ENCODE data around the gene COL13A1. TPM values are rescaled to one million over a fixed set of nuclear protein-coding genes. Genes with fewer than 3 reads are reported as not detected.

Gene COL13A1
- total RNA-seq, 2 experiments from 2014 or later = not detected

- Mint-ChIP-seq H3K27me3 (ENCODE audit: low read depth) (peaks cover 15% of the 10 kb centered on the region), H3K4me1 (ENCODE audit: low read depth) (no peaks in the 10 kb centered on the region), H3K9me3 (ENCODE audit: insufficient read depth) (no peaks in the 10 kb centered on the region), H3K4me3 (no peak overlapping the region), H3K36me3 (ENCODE audit: low read depth) (no peaks in the 10 kb centered on the region), H3K27ac (no peak overlapping the region)
- ATAC-seq = no peak
- ChIA-PET CTCF (interaction anchor here (1.5 kb wide), 1 partner anchor 63 kb away, joined by 5 read pairs; no protein-coding TSS in a partner anchor), POLR2A (no interaction called here)
- DNase-seq = no peak
Observed at GRCh38 chr10:69851306-69851705, 49.6 kb downstream of the COL13A1 start.

DNA sequence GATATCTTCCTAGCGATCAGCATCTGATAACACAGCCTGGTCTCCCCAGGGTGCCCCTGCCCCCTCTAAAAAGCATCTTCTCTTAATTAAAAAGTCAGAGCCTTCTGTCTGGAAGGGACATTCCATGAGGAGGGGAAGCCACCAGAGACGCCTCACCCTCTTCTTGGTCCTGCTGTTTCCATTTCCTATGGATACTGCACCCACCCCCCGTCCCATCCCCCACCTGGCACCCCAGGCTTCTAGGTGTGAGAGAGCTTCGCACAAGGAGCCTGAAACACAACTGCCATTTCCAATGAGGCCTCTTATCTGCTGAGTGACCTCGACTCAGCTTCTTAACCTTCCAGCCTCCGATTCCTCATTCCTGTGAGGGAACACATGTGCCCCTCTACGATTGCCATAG is 51.4 kb downstream of the COL13A1 start:
- peaks cover 6% of the 10 kb centered on the region for H3K27me3 Mint-ChIP-seq (ENCODE audit: low read depth)
- no peak overlapping the region for H3K4me3 Mint-ChIP-seq
- no peak for DNase-seq
- no peaks in the 10 kb centered on the region for H3K9me3 Mint-ChIP-seq (ENCODE audit: insufficient read depth)
- no peaks in the 10 kb centered on the region for H3K36me3 Mint-ChIP-seq (ENCODE audit: low read depth)
- no peak for ATAC-seq
- ChIA-PET CTCF (no interaction called here), POLR2A (no interaction called here)
- no peak overlapping the region for H3K27ac Mint-ChIP-seq
- no peaks in the 10 kb centered on the region for H3K4me1 Mint-ChIP-seq (ENCODE audit: low read depth)

- ChIA-PET CTCF (no interaction called here), POLR2A (no interaction called here)
- ATAC-seq (no peak), DNase-seq (no peak)
- Mint-ChIP-seq H3K9me3 (ENCODE audit: insufficient read depth) (no peaks in the 10 kb centered on the region), H3K36me3 (ENCODE audit: low read depth) (no peaks in the 10 kb centered on the region), H3K4me1 (ENCODE audit: low read depth) (no peaks in the 10 kb centered on the region), H3K27me3 (ENCODE audit: low read depth) (peaks cover 8% of the 10 kb centered on the region), H3K4me3 (no peak overlapping the region), H3K27ac (no peak overlapping the region)
Observed at GRCh38 chr10:69854511-69855345, 53.0 kb downstream of the COL13A1 start.

- H3K9me3 Mint-ChIP-seq (ENCODE audit: insufficient read depth) = no peaks in the 10 kb centered on the region
- POLR2A ChIA-PET = no interaction called here
Observed at GRCh38 chr10:69855346-69856111, 53.8 kb downstream of the COL13A1 start.

GRCh38 chr10:69856601-69857166 is 55.0 kb downstream of the COL13A1 start:
- POLR2A ChIA-PET = no interaction called here
- no peak for ATAC-seq
- H3K4me1 Mint-ChIP-seq (ENCODE audit: low read depth) = peaks cover 13% of the 10 kb centered on the region

More at GRCh38 chr10:69855346-69856111, 53.8 kb downstream of the COL13A1 start:
- Mint-ChIP-seq H3K4me3 (no peak overlapping the region), H3K36me3 (ENCODE audit: low read depth) (no peaks in the 10 kb centered on the region), H3K27me3 (ENCODE audit: low read depth) (peaks cover 8% of the 10 kb centered on the region), H3K27ac (no peak overlapping the region), H3K4me1 (ENCODE audit: low read depth) (peaks cover 5% of the 10 kb centered on the region)
- ATAC-seq = no peak
- no peak for DNase-seq
- CTCF ChIA-PET = no interaction called here

DNA sequence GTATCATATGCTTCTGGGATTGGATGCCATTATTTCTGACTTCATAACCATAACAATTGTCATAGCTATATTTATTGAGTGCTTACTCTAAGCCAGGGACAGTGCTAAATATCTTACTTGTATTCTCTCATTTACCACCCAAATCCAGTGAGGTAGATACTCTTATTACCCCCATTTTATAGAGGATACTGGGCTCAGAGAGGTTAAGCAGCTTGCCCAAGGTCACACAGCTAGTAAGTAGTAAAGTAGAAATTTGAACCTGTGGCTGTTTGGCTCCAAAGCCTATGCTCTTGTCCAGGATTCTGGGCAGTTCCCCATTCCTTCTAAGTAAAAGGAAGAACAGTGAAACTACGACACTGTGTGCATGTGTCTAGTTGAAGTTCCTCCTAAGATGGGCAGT is 56.5 kb downstream of the COL13A1 start:
- no peak overlapping the region for H3K27ac Mint-ChIP-seq
- peaks cover 13% of the 10 kb centered on the region for H3K4me1 Mint-ChIP-seq (ENCODE audit: low read depth)
- H3K27me3 Mint-ChIP-seq (ENCODE audit: low read depth) = peaks cover 11% of the 10 kb centered on the region
- ATAC-seq (no peak), DNase-seq (no peak)
- POLR2A ChIA-PET = no interaction called here
- H3K36me3 Mint-ChIP-seq (ENCODE audit: low read depth) = no peaks in the 10 kb centered on the region
- H3K4me3 Mint-ChIP-seq = no peak overlapping the region
- CTCF ChIA-PET = interaction anchor here (1.1 kb wide), 1 partner anchor 57 kb away, joined by 5 read pairs; no protein-coding TSS in a partner anchor
- H3K9me3 Mint-ChIP-seq (ENCODE audit: insufficient read depth) = no peaks in the 10 kb centered on the region

More at GRCh38 chr10:69856601-69857166, 55.0 kb downstream of the COL13A1 start:
- Mint-ChIP-seq H3K4me3 (no peak overlapping the region), H3K27me3 (ENCODE audit: low read depth) (peaks cover 12% of the 10 kb centered on the region), H3K36me3 (ENCODE audit: low read depth) (no peaks in the 10 kb centered on the region), H3K9me3 (ENCODE audit: insufficient read depth) (no peaks in the 10 kb centered on the region), H3K27ac (no peak overlapping the region)
- DNase-seq = no peak
- CTCF ChIA-PET = no interaction called here

- POLR2A ChIA-PET = no interaction called here
- H3K4me1 Mint-ChIP-seq (ENCODE audit: low read depth) = peaks cover 13% of the 10 kb centered on the region
- no peak overlapping the region for H3K4me3 Mint-ChIP-seq
- DNase-seq = peak; percentile 27
- H3K36me3 Mint-ChIP-seq (ENCODE audit: low read depth) = no peaks in the 10 kb centered on the region
- ATAC-seq = no peak
- peaks cover 13% of the 10 kb centered on the region for H3K27me3 Mint-ChIP-seq (ENCODE audit: low read depth)
- CTCF ChIA-PET = interaction anchor here (1.2 kb wide), 1 partner anchor 55 kb away, joined by 3 read pairs; no protein-coding TSS in a partner anchor
- H3K27ac Mint-ChIP-seq = no peak overlapping the region
- H3K9me3 Mint-ChIP-seq (ENCODE audit: insufficient read depth) = no peaks in the 10 kb centered on the region
Observed at GRCh38 chr10:69860271-69860670, 58.6 kb downstream of the COL13A1 start.

DNA sequence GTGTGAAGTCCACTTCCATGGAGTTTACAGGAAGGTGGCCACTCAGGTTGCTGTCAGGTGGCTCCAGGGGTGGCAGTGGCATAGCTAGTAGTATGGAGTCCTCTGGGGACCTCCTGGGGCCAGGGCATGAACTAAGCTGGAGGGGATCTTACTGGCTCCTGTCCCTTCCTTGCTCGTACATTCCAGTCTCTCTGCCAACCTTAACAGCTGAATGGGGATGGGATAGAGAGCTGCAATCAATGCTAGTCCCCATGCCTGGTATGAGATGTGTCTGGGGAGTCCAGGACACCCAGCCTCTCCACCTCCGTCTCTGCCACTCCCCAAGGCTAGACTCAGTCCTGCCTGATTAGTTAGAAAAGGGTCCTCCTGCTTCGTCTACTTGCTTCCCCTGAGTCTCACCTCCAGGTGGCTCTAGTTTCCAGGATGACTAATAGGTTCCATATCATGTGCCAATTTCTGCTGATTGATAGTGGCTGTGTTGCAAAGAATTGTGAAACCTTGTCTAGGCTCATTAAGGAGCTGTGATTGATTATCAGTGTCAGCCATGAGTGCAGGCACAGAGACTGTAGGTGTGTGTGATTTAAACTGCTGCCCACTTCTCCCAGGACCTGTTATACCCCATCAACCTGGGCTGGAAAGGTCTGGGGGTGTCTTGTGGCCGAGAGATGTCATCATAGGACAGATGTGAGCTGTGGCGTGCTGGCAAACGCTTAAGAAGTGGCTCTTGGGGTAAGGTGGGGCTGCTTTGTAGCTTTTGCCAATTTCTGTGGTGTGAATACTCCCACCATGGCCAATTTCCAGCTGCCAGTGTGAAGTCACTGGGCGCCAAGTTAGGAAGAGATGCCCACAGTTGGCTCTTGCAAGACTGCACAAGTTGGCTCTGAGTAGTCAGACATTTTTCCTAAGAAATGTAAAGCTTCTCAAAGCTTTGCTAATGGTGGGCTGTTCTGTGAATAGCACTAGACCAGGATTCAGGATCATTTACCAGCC is 59.8 kb downstream of the COL13A1 start:
- H3K36me3 Mint-ChIP-seq (ENCODE audit: low read depth) = no peaks in the 10 kb centered on the region
- ATAC-seq = peak; percentile 40
- POLR2A ChIA-PET = no interaction called here

GRCh38 chr10:69862882-69863530 is 61.3 kb downstream of the COL13A1 start:
- Mint-ChIP-seq H3K27ac (no peak overlapping the region), H3K27me3 (ENCODE audit: low read depth) (peaks cover 11% of the 10 kb centered on the region), H3K4me1 (ENCODE audit: low read depth) (peaks cover 13% of the 10 kb centered on the region), H3K36me3 (ENCODE audit: low read depth) (no peaks in the 10 kb centered on the region), H3K4me3 (no peak overlapping the region), H3K9me3 (ENCODE audit: insufficient read depth) (no peaks in the 10 kb centered on the region)
- POLR2A ChIA-PET = interaction anchor here (0.6 kb wide), 1 partner anchor 303 kb away, joined by 3 read pairs; no protein-coding TSS in a partner anchor
- ATAC-seq (no peak), DNase-seq (no peak)
- CTCF ChIA-PET = interaction anchor here (1.4 kb wide), 1 partner anchor 52 kb away, joined by 4 read pairs; no protein-coding TSS in a partner anchor

More for the DNA sequence above, 59.8 kb downstream of the COL13A1 start:
- H3K9me3 Mint-ChIP-seq (ENCODE audit: insufficient read depth) = no peaks in the 10 kb centered on the region
- H3K4me3 Mint-ChIP-seq = no peak overlapping the region
- H3K27me3 Mint-ChIP-seq (ENCODE audit: low read depth) = peaks cover 11% of the 10 kb centered on the region
- no peak overlapping the region for H3K27ac Mint-ChIP-seq
- peaks cover 13% of the 10 kb centered on the region for H3K4me1 Mint-ChIP-seq (ENCODE audit: low read depth)
- CTCF ChIA-PET = interaction anchor here (1.4 kb wide), 1 partner anchor 53 kb away, joined by 4 read pairs; no protein-coding TSS in a partner anchor
- DNase-seq = peak; percentile 22

- no peak for DNase-seq
- no peak overlapping the region for H3K4me3 Mint-ChIP-seq
- no peaks in the 10 kb centered on the region for H3K36me3 Mint-ChIP-seq (ENCODE audit: low read depth)
- peaks cover 8% of the 10 kb centered on the region for H3K27me3 Mint-ChIP-seq (ENCODE audit: low read depth)
- peaks cover 13% of the 10 kb centered on the region for H3K4me1 Mint-ChIP-seq (ENCODE audit: low read depth)
- no peak for ATAC-seq
- ChIA-PET POLR2A (no interaction called here), CTCF (no interaction called here)
- no peaks in the 10 kb centered on the region for H3K9me3 Mint-ChIP-seq (ENCODE audit: insufficient read depth)
- H3K27ac Mint-ChIP-seq = no peak overlapping the region
Observed at GRCh38 chr10:69863580-69863979, 61.9 kb downstream of the COL13A1 start.

DNA sequence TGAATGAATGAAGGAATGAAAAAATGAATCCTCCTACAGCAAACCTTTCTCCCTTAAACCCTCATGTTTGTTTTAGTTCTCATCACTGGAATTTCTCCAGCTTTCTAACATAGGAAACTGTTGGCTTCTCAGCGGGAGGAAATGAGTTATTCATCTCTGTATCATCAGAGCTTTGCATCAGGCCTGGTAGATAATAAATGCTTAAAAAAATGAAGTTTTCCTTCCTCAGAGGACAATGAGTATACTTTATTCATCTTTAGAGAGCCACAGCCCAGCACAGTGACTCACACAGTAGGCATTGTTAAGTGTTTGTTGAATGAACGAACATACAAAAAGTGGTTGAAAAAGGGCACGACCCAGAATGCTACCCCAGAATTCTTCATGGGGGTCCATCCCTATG is 62.6 kb downstream of the COL13A1 start:
- Mint-ChIP-seq H3K4me1 (ENCODE audit: low read depth) (peaks cover 13% of the 10 kb centered on the region), H3K36me3 (ENCODE audit: low read depth) (no peaks in the 10 kb centered on the region), H3K9me3 (ENCODE audit: insufficient read depth) (no peaks in the 10 kb centered on the region), H3K27me3 (ENCODE audit: low read depth) (peaks cover 8% of the 10 kb centered on the region), H3K4me3 (no peak overlapping the region), H3K27ac (no peak overlapping the region)
- ATAC-seq (no peak), DNase-seq (no peak)
- ChIA-PET POLR2A (no interaction called here), CTCF (no interaction called here)

Data from activated CD8-positive, alpha-beta T cell treated with anti-CD3 and anti-CD28 coated beads, Interleukin-2, amount 10 ng/mL, durations not matched to agents 7 days and 5 days (primary cell).